GM12865 (cell line): ENCODE results near the gene PPP2R5C.
"Not testable (repeated sequence)": the region's sequence is repeated elsewhere in the genome, so short reads cannot be mapped to it uniquely, and the experiment has no call there.

ENCODE experiments used
- DNase-seq: peaks from one replicate; pipeline ENCODE4 v3.0.0; 2010; ENCODE audit warnings: low read depth
- H3K4me3 ChIP-seq: 2 replicates; pipeline ENCODE4 v1.5.1; 2011; ENCODE audit warnings: mild to moderate bottlenecking, low read depth, low read length, control low read depth
- TF ChIP-seq, protein P1 (sequence below): IDR thresholded peaks from 2 replicates; pipeline ENCODE4 v1.5.1; 2011; ENCODE audit warnings: low read length, control low read depth, low read depth, inconsistent platforms; ENCODE audit not compliant: insufficient read depth; ENCODE audit errors: missing control alignments

Gene PPP2R5C

GRCh38 chr14:101729382-101729781, 32.1 kb upstream of the PPP2R5C start:
- TF ChIP-seq, protein P1, sequence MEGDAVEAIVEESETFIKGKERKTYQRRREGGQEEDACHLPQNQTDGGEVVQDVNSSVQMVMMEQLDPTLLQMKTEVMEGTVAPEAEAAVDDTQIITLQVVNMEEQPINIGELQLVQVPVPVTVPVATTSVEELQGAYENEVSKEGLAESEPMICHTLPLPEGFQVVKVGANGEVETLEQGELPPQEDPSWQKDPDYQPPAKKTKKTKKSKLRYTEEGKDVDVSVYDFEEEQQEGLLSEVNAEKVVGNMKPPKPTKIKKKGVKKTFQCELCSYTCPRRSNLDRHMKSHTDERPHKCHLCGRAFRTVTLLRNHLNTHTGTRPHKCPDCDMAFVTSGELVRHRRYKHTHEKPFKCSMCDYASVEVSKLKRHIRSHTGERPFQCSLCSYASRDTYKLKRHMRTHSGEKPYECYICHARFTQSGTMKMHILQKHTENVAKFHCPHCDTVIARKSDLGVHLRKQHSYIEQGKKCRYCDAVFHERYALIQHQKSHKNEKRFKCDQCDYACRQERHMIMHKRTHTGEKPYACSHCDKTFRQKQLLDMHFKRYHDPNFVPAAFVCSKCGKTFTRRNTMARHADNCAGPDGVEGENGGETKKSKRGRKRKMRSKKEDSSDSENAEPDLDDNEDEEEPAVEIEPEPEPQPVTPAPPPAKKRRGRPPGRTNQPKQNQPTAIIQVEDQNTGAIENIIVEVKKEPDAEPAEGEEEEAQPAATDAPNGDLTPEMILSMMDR: no peak
- no peak for DNase-seq
- H3K4me3 ChIP-seq: no peak overlapping the region

DNA sequence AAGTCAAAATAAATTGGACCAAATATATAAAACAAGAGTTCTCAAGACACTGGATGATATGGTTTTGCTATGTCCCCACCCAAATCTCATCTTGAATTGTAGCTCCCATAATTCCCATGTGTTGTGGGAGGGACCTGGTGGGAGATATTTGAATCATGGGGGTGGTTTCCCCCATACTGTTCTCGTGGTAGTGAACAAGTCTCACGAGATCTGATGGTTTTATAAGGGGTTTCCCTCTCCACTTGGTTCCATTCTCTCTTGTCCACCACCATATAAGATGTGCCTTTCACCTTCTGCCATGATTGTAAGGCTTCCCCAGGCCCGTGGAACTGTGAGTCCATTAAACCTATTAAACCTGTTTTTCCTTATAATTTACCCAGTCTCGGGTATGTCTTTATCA, 31.4 kb upstream of the PPP2R5C start:
- H3K4me3 ChIP-seq, DNase-seq: not testable (repeated sequence)

- no peak for DNase-seq
- no peak overlapping the region for H3K4me3 ChIP-seq
- TF ChIP-seq, protein P1: no peak
Observed at GRCh38 chr14:101730626-101731186, 30.8 kb upstream of the PPP2R5C start.

GRCh38 chr14:101731187-101732080, 30.1 kb upstream of the PPP2R5C start:
- no peak overlapping the region for H3K4me3 ChIP-seq
- TF ChIP-seq, protein P1: no peak
- DNase-seq: peak; percentile 59

- no peak for DNase-seq
- TF ChIP-seq, protein P1: no peak
- no peak overlapping the region for H3K4me3 ChIP-seq
Observed at GRCh38 chr14:101732118-101732517, 29.4 kb upstream of the PPP2R5C start.

GRCh38 chr14:101733211-101733610, 28.3 kb upstream of the PPP2R5C start:
- no peak overlapping the region for H3K4me3 ChIP-seq
- TF ChIP-seq, protein P1: no peak
- DNase-seq: no peak

DNA sequence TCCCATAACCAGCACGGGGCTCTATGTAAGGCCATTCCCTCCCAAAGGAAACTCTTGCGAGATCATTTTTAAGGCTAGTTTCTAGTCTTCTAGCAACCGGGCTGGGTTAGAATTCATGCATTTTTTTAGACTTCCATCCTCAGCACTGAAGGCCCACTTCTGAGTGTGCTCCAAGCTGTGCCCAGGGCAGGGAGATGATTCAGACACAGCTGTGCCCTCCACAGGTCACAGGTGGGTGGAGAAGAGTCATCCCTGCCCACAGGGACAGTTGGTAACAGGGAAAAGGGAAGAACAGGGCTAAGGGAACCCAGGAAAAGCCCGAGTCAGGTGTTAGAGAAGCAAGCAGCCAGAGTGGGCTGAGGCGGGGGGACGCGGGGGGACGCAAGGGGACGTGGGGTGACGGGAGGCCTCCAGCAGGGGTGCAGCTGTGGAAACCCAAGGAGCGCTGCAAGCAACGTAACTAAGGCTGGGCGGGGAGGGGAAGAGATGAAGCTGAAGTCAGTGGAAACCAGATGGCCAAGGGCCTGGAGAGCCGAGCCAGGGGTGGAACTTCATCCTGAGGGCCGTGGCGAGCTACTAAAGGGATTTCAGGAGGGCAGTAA, 27.2 kb upstream of the PPP2R5C start:
- TF ChIP-seq, protein P1: no peak

More for the DNA sequence above, 27.2 kb upstream of the PPP2R5C start:
- no peak overlapping the region for H3K4me3 ChIP-seq
- DNase-seq: no peak
